K562 (cell line): ENCODE measurements around the gene SLC26A1.

Experiments used
- CBX5 ChIP-seq: IDR thresholded peaks from 2 replicates; pipeline ENCODE4 v1.6.1; 2014; ENCODE audit warnings: low read depth, borderline replicate concordance
- CEBPB ChIP-seq: fragments of 450-650 bp; IDR thresholded peaks from 2 replicates; pipeline ENCODE4 v1.6.1; 2016; ENCODE audit warnings: missing genetic modification characterization, missing compliant biosample characterization
- MXI1 ChIP-seq: IDR thresholded peaks from 2 replicates; pipeline ENCODE4 v1.6.1; 2011; ENCODE audit warnings: low read depth, mild to moderate bottlenecking, improper control_type of control experiment, low read length
- SMAD4 ChIP-seq: fragments of 250-450 bp; sonication (Bioruptor Pico); conservative IDR thresholded peaks from 2 replicates; pipeline ENCODE4 v1.8.0; 2021; ENCODE audit warnings: inconsistent platforms, mild to moderate bottlenecking, moderate library complexity
- ZBED1 ChIP-seq: IDR thresholded peaks from 2 replicates; pipeline ENCODE4 v1.6.1; 2014
- TF ChIP-seq, protein P1 (sequence below): fragments of 250-450 bp; sonication (Bioruptor Pico); IDR thresholded peaks from 2 replicates; pipeline ENCODE4 v1.4.0; 2020; ENCODE audit warnings: mild to moderate bottlenecking, moderate library complexity
- TF ChIP-seq, protein P2 (sequence below), 3 experiments: IDR thresholded peaks in 2 of 3; conservative IDR thresholded peaks in 1 of 3; 2 replicates each; pipeline ENCODE4 v1.5.1; 2011 to 2012; ENCODE audit warnings: low read length in 3 of 3, mild to moderate bottlenecking in 3 of 3, control low read depth in 2 of 3, improper control_type of control experiment in 1 of 3, inconsistent platforms in 1 of 3, low read depth in 1 of 3, mixed read lengths in 1 of 3, moderate library complexity in 1 of 3; ENCODE audit not compliant: insufficient read depth in 2 of 3

DNA sequence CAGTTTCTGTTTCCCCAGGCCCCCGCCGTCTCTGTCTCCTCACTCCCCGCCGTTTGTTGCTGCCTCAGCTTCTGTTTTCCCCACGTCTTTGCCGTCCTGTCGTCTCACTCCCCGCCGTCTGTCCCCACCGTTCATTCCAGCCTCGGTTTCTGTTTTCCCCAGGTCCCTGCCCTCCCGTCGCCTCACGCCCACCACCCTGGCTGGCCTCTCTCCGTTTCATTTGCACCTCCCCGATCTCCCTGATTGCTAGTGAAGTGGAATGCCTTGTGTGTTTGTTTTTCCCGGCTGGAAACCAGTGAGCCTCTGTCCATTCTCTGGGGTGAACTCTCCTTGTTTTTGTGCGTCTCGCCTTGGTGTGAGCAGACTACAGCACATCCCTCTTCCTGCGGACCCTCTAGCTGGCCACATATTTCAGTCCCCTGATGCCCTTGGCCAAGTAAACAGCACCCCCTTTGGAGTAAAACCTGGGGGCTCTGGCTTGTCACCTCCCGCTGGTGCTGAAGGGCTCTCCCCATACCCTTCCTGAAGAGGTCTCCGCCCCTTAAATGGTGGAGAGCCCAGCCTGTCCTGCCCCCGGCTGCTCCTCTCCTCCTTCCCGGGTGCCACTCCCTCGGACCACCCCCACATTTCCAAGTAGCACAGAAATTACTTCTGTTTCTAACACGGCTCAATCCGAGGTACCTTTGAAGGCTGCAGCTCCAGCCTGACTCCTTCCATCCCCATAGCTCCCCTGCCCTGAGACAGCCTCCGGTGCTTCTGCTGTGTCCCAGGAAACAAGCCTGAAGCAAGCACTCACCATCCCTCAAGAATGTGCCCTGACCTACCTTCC lies 47.7 kb downstream of the SLC26A1 start:
- TF ChIP-seq, protein P1, sequence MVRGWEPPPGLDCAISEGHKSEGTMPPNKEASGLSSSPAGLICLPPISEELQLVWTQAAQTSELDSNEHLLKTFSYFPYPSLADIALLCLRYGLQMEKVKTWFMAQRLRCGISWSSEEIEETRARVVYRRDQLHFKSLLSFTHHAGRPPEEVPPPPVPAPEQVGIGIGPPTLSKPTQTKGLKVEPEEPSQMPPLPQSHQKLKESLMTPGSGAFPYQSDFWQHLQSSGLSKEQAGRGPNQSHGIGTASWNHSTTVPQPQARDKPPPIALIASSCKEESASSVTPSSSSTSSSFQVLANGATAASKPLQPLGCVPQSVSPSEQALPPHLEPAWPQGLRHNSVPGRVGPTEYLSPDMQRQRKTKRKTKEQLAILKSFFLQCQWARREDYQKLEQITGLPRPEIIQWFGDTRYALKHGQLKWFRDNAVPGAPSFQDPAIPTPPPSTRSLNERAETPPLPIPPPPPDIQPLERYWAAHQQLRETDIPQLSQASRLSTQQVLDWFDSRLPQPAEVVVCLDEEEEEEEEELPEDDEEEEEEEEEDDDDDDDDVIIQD (CRISPR knock-in tag), result no peak
- TF ChIP-seq, protein P2, sequence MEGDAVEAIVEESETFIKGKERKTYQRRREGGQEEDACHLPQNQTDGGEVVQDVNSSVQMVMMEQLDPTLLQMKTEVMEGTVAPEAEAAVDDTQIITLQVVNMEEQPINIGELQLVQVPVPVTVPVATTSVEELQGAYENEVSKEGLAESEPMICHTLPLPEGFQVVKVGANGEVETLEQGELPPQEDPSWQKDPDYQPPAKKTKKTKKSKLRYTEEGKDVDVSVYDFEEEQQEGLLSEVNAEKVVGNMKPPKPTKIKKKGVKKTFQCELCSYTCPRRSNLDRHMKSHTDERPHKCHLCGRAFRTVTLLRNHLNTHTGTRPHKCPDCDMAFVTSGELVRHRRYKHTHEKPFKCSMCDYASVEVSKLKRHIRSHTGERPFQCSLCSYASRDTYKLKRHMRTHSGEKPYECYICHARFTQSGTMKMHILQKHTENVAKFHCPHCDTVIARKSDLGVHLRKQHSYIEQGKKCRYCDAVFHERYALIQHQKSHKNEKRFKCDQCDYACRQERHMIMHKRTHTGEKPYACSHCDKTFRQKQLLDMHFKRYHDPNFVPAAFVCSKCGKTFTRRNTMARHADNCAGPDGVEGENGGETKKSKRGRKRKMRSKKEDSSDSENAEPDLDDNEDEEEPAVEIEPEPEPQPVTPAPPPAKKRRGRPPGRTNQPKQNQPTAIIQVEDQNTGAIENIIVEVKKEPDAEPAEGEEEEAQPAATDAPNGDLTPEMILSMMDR (IDR thresholded peaks at IDR 0.05 in 2 of 3, conservative IDR thresholded peaks at IDR 0.05 in 1 of 3; ENCODE audit: insufficient read depth in 2 of 3, low read depth in 1 of 3, low read length in 3 of 3), result no peak
- TF ChIP-seq CBX5, result no peak
- TF ChIP-seq ZBED1, result no peak
- TF ChIP-seq MXI1, result no peak
- no peak for TF ChIP-seq CEBPB (tag)
- no peak for TF ChIP-seq SMAD4
